Measurements from ENCODE around the gene TSPAN10. TPM values are rescaled to one million over a fixed set of nuclear protein-coding genes. Genes with fewer than 3 reads are reported as not detected.

The TSPAN10 gene
- total RNA-seq, 1 experiment from 2014 or later, result 1.3 TPM

DNA sequence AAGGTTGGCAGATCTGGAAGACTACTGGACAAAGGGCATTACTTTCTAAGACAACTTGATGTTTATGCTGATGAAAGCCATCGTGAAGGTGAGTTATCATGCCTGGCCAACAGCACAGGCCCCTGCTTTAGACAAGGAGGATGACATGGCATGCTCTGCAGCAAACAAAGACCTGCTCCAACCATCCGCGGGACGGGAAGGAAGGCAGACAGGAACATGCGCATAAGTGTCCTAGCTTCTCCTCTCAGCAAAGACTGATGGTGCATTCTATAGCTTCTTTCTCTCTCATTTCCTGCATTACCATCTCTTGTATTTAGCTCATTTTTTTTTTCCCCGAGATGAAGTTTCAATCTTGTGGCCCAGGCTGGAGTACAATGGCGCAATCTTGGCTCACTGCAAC is 5.5 kb upstream of the TSPAN10 start:
- no peak for DNase-seq (ENCODE audit: low read depth)

GRCh38 chr17:81635431-81635830 is 1.6 kb upstream of the TSPAN10 start:
- DNase-seq (ENCODE audit: low read depth), result no peak

GRCh38 chr17:81635973-81636504 is 957 bp upstream of the TSPAN10 start:
- DNase-seq (ENCODE audit: low read depth), result peak; percentile 60

GRCh38 chr17:81638683-81639082 is 1.7 kb downstream of the TSPAN10 start:
- no peak for DNase-seq (ENCODE audit: low read depth)

- DNase-seq (ENCODE audit: low read depth), result no peak
These were observed 3.0 kb downstream of the TSPAN10 start for GRCh38 chr17:81640011-81640410.

- peak; percentile 63 for DNase-seq (ENCODE audit: low read depth)
These were observed 5.0 kb downstream of the TSPAN10 start for GRCh38 chr17:81641825-81642489.

DNA sequence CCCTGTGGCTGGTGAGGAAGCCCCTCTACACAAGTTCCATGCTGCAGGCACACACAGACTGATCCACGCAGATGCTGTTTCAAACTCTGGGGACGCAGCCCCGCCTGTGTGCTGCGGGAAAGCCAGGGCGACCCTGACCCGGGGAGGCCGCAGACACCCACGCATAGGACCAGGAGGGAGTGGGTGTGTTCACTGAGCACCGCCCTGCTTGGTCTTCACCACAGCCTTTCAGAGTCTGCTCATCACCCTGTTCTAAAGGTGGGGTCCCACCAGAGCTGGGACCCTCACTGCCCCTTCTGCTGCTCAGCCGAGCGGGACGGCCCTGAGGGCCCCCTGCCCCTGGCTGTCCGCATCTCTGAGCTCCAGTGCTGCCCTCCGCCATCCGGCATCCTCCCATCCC is 7.5 kb downstream of the TSPAN10 start:
- no peak for DNase-seq (ENCODE audit: low read depth)

- no peak for DNase-seq (ENCODE audit: low read depth)
These were observed 8.3 kb downstream of the TSPAN10 start for GRCh38 chr17:81644976-81645952.

- DNase-seq (ENCODE audit: low read depth), result no peak
These were observed 10.0 kb downstream of the TSPAN10 start for GRCh38 chr17:81646869-81647600.

- DNase-seq (ENCODE audit: low read depth), result no peak
These were observed 10.6 kb downstream of the TSPAN10 start for GRCh38 chr17:81647640-81648012.

DNA sequence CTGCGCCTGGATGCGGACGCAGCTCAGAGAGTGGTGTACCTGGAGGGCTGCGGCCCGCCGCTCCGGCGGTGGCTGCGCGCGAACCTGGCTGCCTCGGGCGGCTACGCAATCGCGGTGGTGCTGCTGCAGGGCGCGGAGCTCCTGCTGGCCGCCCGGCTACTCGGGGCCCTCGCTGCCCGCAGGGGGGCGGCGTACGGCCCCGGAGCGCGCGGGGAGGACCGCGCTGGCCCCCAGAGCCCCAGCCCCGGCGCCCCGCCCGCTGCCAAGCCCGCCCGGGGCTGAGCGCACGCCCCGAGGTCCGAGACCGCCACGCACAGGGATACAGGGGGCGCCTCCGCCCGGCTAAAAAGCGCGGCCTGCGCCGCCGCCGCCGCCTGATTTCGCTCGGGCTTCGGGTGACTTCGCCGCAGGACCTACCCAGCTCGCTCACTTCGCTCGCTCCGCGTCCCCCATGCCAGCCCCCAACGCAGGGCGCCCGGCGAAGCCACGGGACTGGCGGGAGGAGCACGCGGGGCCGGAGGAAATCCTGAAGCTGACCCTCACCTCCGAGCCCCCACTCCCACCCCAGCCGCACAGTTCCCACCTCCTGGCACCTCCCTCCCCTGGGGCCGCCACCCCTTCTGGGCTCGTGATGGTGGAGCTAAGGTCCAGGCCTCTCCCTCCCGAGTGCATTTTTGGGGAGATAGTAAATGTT is 11.2 kb downstream of the TSPAN10 start:
- DNase-seq (ENCODE audit: low read depth), result no peak

DNA sequence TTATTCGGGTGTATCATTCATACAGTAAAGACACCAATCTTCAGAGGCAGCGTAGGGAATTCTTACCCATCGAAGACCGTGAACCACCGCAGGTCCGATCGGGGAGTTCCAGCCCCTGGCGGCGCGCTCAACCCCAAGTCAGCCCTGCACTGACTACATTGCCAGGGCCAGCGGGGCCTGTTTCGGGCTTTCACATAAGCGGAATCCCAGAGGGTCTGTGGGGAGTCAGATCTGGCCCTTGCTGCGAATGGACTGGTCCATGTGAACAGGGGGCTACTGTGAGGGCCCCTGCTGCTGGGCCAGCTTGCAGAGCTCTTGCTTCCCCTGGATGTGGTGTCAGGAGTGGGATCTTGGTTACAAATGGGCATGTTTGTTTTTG is 11.7 kb downstream of the TSPAN10 start:
- DNase-seq (ENCODE audit: low read depth), result no peak

DNA sequence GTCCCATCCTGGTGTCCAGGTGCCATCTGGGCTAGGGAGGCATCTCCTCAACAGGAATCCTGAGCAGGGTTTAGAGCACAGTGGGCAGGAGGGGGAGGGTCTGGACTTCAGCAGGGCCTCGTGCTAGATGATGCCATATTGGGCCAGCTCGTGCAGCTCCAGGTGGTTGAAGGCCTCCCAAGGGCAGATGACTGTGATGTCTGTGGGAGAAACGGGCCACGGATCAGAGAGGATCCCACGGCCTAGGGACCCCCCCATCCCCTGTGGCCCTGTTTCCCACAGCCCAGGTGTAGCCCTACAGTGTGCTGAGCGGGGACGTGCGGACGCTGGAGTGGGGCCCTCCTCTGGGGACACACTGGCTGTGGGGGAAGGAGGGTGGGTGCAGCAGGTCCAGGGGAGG is 14.0 kb downstream of the TSPAN10 start:
- no peak for DNase-seq (ENCODE audit: low read depth)

DNA sequence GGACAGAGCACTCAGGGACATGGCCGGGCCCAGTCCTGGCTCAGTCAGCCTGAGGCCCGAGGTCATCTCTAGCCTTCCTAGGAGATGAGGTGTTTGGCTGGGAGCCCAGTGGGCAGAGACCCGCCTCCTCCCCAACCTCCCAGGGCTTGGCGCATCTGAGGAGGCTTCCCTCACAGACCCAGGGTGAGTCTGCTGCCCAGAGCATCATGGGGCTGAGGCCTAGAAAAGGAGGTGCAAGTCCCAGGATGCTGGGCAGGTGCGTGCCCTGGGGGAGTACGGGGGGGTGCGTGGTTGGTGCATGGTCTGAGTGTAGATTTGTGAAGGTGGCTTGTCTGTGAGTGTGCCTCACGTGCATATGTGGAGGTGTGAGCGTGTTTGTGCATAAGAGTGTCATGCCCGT is 14.7 kb downstream of the TSPAN10 start:
- DNase-seq (ENCODE audit: low read depth), result peak; percentile 87

- DNase-seq (ENCODE audit: low read depth), result no peak
These were observed 16.1 kb downstream of the TSPAN10 start for GRCh38 chr17:81652906-81653771.

GRCh38 chr17:81655378-81656117 is 18.6 kb downstream of the TSPAN10 start:
- no peak for DNase-seq (ENCODE audit: low read depth)

DNA sequence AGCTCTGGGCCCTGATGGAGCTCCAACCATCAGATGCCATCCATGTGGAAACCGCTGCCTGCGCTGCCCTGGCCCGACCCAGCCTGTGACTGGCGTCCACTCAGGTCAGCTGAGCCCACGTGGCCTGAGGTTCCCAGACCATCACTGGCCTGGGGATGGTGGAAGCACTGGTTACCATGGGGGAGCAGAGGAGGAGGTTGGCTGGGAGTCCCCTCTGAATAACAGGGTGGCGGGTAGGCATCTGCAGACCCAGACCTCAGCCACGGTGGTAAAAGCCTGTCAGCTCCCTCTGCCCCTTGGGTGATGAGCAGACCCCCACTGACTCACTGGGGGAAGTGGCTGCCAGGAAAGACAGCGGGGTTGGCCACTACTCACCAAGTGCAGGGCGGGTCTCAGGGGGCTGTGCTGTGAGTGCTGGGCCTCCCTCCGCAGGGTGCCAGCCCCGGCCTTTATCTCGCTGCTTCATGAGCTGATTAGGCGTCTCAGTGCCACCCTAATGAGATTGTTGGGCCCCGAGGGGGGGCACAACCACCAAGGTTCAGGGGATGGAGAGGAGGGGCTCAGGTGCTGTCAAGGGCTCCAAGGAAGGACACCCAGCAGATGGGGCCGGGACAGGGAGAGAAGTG is 19.2 kb downstream of the TSPAN10 start, which contains the start of gene PDE6G:
TSS of gene PDE6G (minus strand) at position 425 of the 626 bp plus-strand sequence. CDS start 3,237 bp downstream, outside the sequence.
- no peak for DNase-seq (ENCODE audit: low read depth)

- no peak for DNase-seq (ENCODE audit: low read depth)
These were observed 19.8 kb downstream of the TSPAN10 start for GRCh38 chr17:81656835-81657234.

GRCh38 chr17:81659038-81659437 is 22.0 kb downstream of the TSPAN10 start:
- DNase-seq (ENCODE audit: low read depth), result no peak
